Loucy (cell line): ENCODE results near the gene CPED1.

Experiments used
- H2AFZ ChIP-seq: fragments of 200-600 bp; sonication (generic); 2 replicates; pipeline ENCODE4 v1.6.0; 2016; ENCODE audit warnings: antibody characterized with exemption, mild to moderate bottlenecking, low read length, moderate library complexity
- H3F3A ChIP-seq: fragments of 200-600 bp; 2 replicates; pipeline ENCODE4 v1.6.0; 2016; ENCODE audit warnings: antibody characterized with exemption, low read depth, mild to moderate bottlenecking
- H3K27me3 ChIP-seq: fragments of 200-600 bp; sonication (generic); 2 replicates; pipeline ENCODE4 v1.6.1; 2014; ENCODE audit warnings: low read length, mild to moderate bottlenecking; ENCODE audit not compliant: insufficient read depth, poor library complexity, severe bottlenecking
- H3K36me3 ChIP-seq: fragments of 200-600 bp; sonication (generic); 2 replicates; pipeline ENCODE4 v1.6.1; 2016; ENCODE audit warnings: low read length; ENCODE audit not compliant: insufficient read depth
- H3K4me1 ChIP-seq: fragments of 200-600 bp; sonication (generic); 2 replicates; pipeline ENCODE4 v1.5.1; 2014; ENCODE audit warnings: low read length, mild to moderate bottlenecking; ENCODE audit not compliant: insufficient read depth, poor library complexity, severe bottlenecking
- H3K4me2 ChIP-seq: fragments of 200-600 bp; sonication (generic); 2 replicates; pipeline ENCODE4 v1.6.0; 2014; ENCODE audit warnings: antibody characterized with exemption, low read length, low read depth, mild to moderate bottlenecking; ENCODE audit not compliant: poor library complexity, severe bottlenecking
- H3K4me3 ChIP-seq: fragments of 200-600 bp; sonication (generic); 2 replicates; pipeline ENCODE4 v1.5.1; 2014; ENCODE audit warnings: low read length, mild to moderate bottlenecking, mixed read lengths; ENCODE audit not compliant: poor library complexity, severe bottlenecking
- H3K79me2 ChIP-seq: fragments of 200-600 bp; sonication (generic); 2 replicates; pipeline ENCODE4 v1.6.1; 2014; ENCODE audit warnings: low read length; ENCODE audit not compliant: insufficient read depth
- H3K9ac ChIP-seq: fragments of 200-600 bp; sonication (generic); 2 replicates; pipeline ENCODE4 v1.6.0; 2014; ENCODE audit warnings: mild to moderate bottlenecking, low read depth, low read length, moderate library complexity; ENCODE audit not compliant: poor library complexity, severe bottlenecking
- H3K9me2 ChIP-seq: fragments of 200-600 bp; sonication (generic); replicated peaks from 2 replicates; pipeline ENCODE4 v1.6.1; 2016; ENCODE audit warnings: low read depth, low read length, mixed read lengths
- H3K9me3 ChIP-seq: fragments of 200-600 bp; sonication (generic); 2 replicates; pipeline ENCODE4 v1.6.1; 2014; ENCODE audit warnings: mild to moderate bottlenecking, antibody characterized with exemption, low read length, low read depth; ENCODE audit not compliant: insufficient read depth
- H4K20me1 ChIP-seq: fragments of 200-600 bp; sonication (generic); 2 replicates; pipeline ENCODE4 v1.6.0; 2014; ENCODE audit warnings: antibody characterized with exemption, low read length, mild to moderate bottlenecking; ENCODE audit not compliant: insufficient read depth, poor library complexity, severe bottlenecking
- EZH2phosphoT487 ChIP-seq: fragments of 200-600 bp; IDR thresholded peaks from 2 replicates; pipeline ENCODE4 v1.6.1; 2018; ENCODE audit warnings: antibody characterized with exemption, mild to moderate bottlenecking, moderate library complexity, borderline replicate concordance
- TF ChIP-seq, protein P1 (sequence below): fragments of 200-600 bp; sonication (generic); conservative IDR thresholded peaks from 2 replicates; pipeline ENCODE4 v1.5.1; 2014; ENCODE audit warnings: mild to moderate bottlenecking, antibody characterized with exemption, low read length

The CPED1 gene

DNA sequence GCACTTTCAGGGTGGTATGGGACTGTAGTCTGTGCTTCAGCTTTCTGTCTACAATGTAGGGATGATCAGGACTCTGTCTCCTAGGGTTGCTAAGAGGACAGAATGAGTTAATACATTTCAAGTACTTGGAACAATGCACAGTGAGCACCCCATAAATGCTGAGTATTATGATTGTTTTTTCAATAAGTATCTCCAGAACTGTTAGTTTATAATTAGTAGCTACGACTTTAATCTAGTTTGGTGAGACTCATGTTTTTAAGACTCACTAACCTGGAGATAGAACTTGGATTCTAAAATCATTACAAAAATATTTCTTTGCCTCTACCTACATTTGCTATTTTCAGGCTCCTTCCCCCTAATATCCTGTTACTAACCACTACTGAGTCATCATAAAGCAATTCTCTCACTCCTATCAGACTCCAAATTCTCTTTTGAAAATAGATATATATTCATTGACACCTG is 95.3 kb downstream of the CPED1 start:
- no peaks in the 10 kb centered on the region for H3K27me3 ChIP-seq
- no peaks in the 10 kb centered on the region for H3F3A ChIP-seq
- H3K4me3 ChIP-seq: no peak overlapping the region
- no peak for TF ChIP-seq EZH2phosphoT487
- TF ChIP-seq, protein P1, sequence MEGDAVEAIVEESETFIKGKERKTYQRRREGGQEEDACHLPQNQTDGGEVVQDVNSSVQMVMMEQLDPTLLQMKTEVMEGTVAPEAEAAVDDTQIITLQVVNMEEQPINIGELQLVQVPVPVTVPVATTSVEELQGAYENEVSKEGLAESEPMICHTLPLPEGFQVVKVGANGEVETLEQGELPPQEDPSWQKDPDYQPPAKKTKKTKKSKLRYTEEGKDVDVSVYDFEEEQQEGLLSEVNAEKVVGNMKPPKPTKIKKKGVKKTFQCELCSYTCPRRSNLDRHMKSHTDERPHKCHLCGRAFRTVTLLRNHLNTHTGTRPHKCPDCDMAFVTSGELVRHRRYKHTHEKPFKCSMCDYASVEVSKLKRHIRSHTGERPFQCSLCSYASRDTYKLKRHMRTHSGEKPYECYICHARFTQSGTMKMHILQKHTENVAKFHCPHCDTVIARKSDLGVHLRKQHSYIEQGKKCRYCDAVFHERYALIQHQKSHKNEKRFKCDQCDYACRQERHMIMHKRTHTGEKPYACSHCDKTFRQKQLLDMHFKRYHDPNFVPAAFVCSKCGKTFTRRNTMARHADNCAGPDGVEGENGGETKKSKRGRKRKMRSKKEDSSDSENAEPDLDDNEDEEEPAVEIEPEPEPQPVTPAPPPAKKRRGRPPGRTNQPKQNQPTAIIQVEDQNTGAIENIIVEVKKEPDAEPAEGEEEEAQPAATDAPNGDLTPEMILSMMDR: no peak
- H3K79me2 ChIP-seq: no peaks in the 10 kb centered on the region
- no peak overlapping the region for H3K4me2 ChIP-seq
- no peaks in the 10 kb centered on the region for H3K4me1 ChIP-seq
- no peaks in the 10 kb centered on the region for H4K20me1 ChIP-seq
- H2AFZ ChIP-seq: no peak overlapping the region
- no peaks in the 10 kb centered on the region for H3K36me3 ChIP-seq
- no peaks in the 10 kb centered on the region for H3K9me3 ChIP-seq
- H3K9me2 ChIP-seq: no peaks in the 10 kb centered on the region
- no peak overlapping the region for H3K9ac ChIP-seq

DNA sequence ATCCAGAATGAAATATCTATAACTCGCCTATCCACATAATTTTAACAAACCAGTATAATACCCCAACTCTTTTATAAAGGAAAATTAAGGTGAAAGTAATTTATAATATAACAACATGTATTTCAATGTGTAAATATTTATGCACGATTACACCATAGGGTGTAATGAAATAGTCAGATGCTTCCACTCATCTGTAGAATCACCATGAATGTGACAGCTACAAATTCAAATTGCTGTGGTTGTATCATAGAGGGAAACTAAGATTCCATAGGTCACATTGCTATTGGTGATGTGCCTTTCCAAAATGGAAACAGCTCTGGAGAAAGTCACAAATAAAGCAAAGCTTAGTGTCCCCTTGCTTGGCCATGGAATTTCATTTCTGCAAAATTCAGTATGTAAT is 95.7 kb downstream of the CPED1 start:
- Histone ChIP-seq H3K9ac (no peak overlapping the region), H3K4me2 (no peak overlapping the region), H3K9me2 (no peaks in the 10 kb centered on the region), H3K4me3 (no peak overlapping the region), H2AFZ (no peak overlapping the region; the same call in 1 of the 2 replicates), H3K4me1 (no peaks in the 10 kb centered on the region), H3K9me3 (no peaks in the 10 kb centered on the region), H3K27me3 (no peaks in the 10 kb centered on the region), H4K20me1 (no peaks in the 10 kb centered on the region), H3K36me3 (no peaks in the 10 kb centered on the region), H3K79me2 (no peaks in the 10 kb centered on the region), H3F3A (no peaks in the 10 kb centered on the region)
- TF ChIP-seq EZH2phosphoT487: no peak

DNA sequence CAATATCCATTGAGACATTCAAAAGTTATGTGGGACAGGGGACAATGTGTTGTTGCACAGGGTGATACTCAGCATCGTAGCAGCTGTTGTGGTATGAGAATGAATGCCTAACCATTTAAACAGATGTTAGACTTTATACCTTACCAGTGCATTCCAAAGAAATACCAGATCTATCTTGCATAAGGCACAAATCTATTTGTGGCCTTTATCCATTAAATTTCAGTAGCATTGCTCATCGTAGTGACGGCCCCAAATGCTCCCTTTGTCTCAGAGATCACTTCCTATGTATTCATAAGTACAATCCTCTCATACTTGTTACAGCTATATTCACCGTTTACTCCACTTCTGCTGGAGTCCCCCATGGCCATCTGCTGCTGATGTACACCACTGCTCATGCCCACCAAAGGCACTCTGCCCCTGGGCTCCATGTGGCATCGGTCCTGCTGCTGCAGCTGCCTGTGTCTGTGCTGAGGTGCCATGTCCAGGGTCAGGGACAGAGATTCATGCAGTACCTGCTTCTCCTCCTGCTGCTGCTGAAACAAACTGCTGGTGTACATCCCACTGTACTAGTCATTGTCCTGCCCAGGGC is 96.3 kb downstream of the CPED1 start:
- Histone ChIP-seq H3K4me3 (no peak overlapping the region), H3K79me2 (no peaks in the 10 kb centered on the region), H3K36me3 (no peaks in the 10 kb centered on the region), H3K9me2 (no peaks in the 10 kb centered on the region), H3K9me3 (no peaks in the 10 kb centered on the region), H3K27me3 (no peaks in the 10 kb centered on the region), H3F3A (no peaks in the 10 kb centered on the region), H4K20me1 (no peaks in the 10 kb centered on the region), H2AFZ (peak overlapping the region; percentile 12; the same call in 1 of the 2 replicates), H3K4me2 (no peak overlapping the region), H3K9ac (no peak overlapping the region), H3K4me1 (peaks cover 5% of the 10 kb centered on the region)
- no peak for TF ChIP-seq EZH2phosphoT487
- TF ChIP-seq, protein P1: no peak

DNA sequence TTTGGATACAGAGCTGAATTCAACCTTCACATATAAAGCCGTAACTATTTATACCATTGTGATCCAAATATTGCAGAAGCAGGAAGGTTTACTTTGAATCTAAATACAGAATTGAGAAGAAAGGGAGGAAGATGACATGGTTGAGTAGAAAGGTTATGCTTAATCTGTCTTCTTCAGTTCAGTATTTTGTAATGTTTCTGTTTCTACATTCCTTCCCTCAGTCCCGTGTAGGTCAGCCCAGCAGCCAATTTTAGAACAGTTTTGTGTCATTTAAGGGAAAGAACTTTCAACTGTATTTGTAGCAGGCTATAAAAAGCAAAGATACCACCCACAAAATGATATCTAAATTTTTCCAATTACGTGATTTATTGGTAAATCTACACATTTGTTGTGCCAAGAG is 97.4 kb downstream of the CPED1 start:
- Histone ChIP-seq H4K20me1 (no peaks in the 10 kb centered on the region), H3K4me1 (peaks cover 11% of the 10 kb centered on the region), H3K9me2 (no peaks in the 10 kb centered on the region), H3K9me3 (no peaks in the 10 kb centered on the region), H3K4me3 (no peak overlapping the region), H3K4me2 (no peak overlapping the region), H2AFZ (no peak overlapping the region), H3K27me3 (no peaks in the 10 kb centered on the region), H3K36me3 (no peaks in the 10 kb centered on the region), H3K79me2 (no peaks in the 10 kb centered on the region), H3F3A (no peaks in the 10 kb centered on the region), H3K9ac (no peak overlapping the region)
- TF ChIP-seq, protein P1: no peak
- no peak for TF ChIP-seq EZH2phosphoT487
